T-helper 2 cell treated with Interferon-gamma antibody and Interleukin-4, amounts not matched to agents 100 ng/mL and 5 ng/mL, for 36 hours (primary cell): Measurements from ENCODE around the gene KRT8. TPM values are rescaled to one million over a fixed set of nuclear protein-coding genes. Genes with fewer than 3 reads are reported as not detected.
"Not testable (repeated sequence)": the region's sequence is repeated elsewhere in the genome, so short reads cannot be mapped to it uniquely, and the experiment has no call there.

ENCODE experiments used
- intact Hi-C: fragments of 100-400 bp; cut with micrococcal nuclease; formaldehyde crosslinking; loops from one replicate; pipeline ENCODE4 v1.15.1; 2023
- total RNA-seq: library from RNA; stranded (reverse); gene quantifications from 2 replicates; pipeline ENCODE4 v1.2.3, GENCODE V29; 2022

KRT8 gene
- 0.39 TPM in 1 of 2 replicates, not detected in the other for total RNA-seq

DNA sequence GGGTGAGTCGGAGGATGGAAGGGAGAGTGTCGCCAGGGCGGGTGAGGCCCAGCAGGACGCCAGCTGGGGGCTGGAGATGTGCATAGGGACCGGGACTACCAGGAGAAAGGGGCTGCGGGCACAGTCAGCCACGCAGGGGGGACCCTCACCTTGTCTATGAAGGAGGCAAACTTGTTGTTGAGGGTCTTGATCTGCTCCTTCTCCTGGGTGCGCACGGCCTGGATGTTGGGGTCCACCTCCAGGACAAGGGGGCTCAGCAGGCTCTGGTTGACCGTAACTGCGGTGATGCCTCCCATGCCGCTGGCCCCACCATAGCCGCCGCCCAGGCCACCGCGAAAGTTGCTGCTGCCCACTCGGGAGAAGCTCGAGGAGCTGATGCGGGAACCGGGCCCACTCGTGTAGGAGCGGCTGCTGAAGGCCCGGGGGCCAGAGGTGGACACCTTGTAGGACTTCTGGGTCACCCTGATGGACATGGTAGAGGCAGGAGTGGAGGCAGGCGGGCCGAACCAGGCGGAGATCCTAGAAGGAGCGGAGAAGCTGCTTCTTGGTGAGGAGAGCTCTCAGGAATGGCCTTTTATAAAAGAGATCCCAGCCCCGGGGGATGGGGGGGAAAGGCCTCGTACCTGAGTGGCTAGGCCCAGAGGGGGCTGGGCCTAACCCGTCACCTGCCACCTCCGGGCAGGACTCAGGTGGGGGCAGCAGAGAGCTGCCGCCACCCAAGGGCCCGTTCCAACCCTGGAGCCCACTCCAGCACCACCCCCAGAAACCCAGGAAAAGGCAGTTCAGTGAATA is at the start of gene KRT8:
Gene KRT8, minus strand, starts transcription at position 568 of the 792 bp plus-strand sequence. Its CDS starts 95 bp downstream, at position 473.
- intact Hi-C loops: not testable (repeated sequence)

DNA sequence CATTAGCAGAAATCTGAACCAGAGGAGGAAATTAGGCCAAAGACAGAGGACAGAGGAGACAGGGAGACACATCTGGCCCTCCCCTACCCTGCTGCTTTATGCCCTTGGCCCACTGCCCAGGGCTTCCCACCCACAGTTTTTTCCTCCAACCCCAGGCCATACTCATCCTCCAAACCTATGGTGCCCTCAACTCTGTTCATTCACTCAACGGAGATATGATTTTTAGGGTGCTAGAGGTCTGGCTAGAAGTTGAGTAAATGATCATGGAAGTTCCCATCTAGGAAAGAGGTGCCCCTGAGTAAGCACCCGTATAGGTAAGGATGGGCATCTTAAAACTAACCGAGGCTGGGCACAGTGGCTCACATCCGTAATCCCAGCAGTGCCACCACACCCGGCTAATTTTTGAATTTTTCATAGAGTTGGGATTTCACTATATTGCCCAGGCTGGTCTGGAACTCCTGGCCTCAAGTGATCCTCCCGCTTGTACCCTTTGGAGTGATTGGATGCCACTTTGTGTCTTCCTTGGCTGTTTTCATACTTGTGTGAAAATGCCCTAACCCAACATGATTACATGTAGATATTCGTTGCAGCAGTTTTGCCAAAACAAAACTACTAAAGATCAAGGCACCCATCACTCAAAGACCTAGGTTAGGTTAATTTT is 48.4 kb upstream of the KRT8 start:
- intact Hi-C loops: no loop called here

- intact Hi-C loops: no loop called here
Measured at GRCh38 chr12:52952076-52952801, 47.4 kb upstream of the KRT8 start.

- intact Hi-C loops: no loop called here
Measured at GRCh38 chr12:52951640-52952039, 46.8 kb upstream of the KRT8 start.

- intact Hi-C loops: no loop called here
Measured at GRCh38 chr12:52951126-52951525, 46.2 kb upstream of the KRT8 start.

- intact Hi-C loops: no loop called here
Measured at GRCh38 chr12:52950553-52950952, 45.7 kb upstream of the KRT8 start.

- intact Hi-C loops: no loop called here
Measured at GRCh38 chr12:52949413-52950331, 44.8 kb upstream of the KRT8 start.

DNA sequence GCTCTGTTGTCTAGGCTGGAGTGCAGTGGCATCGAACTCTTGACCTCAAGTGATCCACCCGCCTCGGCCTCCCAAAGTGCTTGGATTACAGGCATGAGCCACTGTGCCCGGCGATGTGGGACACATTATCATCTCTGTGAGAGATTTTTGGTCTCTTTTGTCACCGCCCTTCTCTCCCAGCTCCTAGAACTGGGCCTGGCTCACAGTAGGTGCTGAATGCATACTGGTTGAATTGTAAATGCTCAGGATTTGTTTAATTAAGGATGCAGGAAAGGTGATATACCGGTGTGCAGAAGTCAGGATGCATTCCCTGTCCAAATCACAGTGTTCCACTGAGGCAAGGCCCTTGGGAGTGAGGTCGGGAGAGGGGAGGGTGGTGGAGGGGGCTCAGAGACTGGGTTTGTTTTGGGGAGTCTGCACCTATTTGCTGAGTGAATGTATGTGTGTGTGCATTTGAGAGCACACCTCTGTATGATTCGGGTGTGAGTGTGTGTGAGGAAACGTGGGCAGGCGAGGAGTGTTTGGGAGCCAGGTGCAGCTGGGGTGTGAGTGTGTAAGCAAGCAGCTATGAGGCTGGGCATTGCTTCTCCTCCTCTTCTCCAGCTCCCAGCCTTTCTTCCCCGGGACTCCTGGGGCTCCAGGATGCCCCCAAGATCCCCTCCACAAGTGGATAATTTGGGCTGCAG is 43.0 kb upstream of the KRT8 start:
- intact Hi-C loops: no loop called here

- intact Hi-C loops: no loop called here
Measured at GRCh38 chr12:52946797-52947547, 42.1 kb upstream of the KRT8 start.

- intact Hi-C loops: no loop called here
Measured at GRCh38 chr12:52946334-52946733, 41.5 kb upstream of the KRT8 start.

- intact Hi-C loops: no loop called here
Measured at GRCh38 chr12:52945389-52946232, 40.7 kb upstream of the KRT8 start.

DNA sequence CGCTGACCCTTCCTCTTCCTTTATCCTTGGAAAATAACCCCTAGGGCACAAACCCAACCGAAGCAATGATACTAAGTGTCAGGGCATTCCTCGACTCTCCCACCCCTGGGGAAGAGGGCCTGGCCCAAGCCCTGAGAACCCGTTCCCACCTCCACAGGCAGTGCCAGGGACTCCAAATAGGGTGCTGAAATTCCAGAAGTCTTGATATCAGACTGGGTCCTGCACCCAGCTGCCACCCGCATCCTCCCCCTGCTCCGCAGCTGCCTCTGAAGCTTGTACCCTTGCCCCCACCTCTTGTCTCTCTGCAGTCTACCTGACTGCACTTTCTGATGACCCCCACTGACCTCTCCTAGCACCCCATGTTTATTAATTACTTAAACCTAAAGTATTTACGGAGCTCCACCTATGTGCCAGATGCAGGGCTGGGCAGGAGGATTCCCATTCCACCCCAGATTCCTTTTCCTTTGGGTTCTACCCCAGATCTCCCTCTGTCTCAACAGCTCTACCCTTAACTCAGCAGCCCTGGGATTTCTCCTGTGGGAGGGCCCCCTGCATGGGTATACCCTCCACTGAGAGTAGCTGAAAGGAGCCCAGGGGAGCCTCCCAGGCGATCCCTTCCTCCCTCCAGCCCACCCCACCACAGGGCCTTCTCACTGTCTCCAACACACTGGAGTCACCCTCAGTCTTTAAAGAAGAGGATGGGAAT is 40.0 kb upstream of the KRT8 start:
- intact Hi-C loops: no loop called here

- intact Hi-C loops: no loop called here
Measured at GRCh38 chr12:52942901-52943181, 38.0 kb upstream of the KRT8 start.

DNA sequence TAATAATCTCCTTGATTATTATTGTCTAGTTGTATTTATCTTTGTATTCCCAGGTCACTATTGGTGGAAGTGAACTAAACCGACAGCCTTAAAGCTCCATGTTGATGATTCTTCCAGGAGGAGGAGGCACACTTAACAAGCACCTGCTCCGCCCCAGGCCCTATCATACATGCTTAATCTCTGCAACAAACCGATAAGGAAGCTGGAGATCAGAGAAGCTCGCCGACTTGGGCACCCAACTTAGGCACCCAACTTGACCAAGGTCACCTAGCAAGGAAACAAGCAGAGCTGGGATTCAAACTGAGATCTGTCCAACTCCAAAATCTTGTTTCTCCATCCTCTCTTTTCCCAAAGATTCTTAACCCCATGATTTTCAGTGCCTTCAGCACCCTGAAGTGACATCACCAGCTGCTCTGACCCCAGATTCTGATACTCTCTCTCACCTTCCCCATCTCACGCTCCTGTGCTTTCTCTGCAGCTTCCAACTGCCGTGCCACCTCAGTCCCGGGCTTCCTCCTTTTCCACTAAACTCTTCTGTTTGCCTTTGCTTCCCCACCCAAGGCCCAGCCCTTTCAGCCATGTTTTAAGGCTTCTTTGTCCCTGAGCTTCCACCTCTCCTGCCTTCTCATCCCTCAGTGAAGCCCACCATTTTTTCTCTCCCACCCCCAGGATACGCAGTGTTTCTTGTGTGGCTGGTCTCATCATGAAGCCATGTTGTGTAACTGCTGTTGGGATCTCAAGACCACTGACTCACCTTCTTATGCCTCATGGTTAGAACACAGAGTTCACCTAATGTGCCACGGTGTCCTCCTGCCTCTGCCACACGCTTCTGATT is 37.4 kb upstream of the KRT8 start:
- intact Hi-C loops: no loop called here

GRCh38 chr12:52929538-52929937 is 24.7 kb upstream of the KRT8 start:
- intact Hi-C loops: no loop called here

DNA sequence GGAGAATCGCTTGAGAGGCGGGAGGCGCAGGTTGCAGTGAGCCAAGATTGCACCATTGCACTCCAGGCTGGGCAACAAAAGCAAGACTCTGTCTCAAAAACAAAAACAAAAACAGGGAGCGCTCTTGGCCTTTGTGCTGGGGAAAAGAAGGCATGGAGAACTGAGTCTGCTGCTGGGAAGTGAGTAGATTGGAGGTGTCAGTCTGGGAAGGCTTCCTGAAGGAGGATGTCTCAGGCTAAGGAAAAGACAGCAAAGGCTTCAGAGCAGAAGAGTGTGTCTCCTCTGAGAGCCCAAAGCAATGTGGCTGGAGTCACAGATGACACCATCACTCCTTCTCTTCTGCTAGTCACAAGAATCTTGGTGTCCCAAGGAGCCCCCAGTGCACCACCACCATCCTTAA is 23.1 kb upstream of the KRT8 start:
- intact Hi-C loops: no loop called here

DNA sequence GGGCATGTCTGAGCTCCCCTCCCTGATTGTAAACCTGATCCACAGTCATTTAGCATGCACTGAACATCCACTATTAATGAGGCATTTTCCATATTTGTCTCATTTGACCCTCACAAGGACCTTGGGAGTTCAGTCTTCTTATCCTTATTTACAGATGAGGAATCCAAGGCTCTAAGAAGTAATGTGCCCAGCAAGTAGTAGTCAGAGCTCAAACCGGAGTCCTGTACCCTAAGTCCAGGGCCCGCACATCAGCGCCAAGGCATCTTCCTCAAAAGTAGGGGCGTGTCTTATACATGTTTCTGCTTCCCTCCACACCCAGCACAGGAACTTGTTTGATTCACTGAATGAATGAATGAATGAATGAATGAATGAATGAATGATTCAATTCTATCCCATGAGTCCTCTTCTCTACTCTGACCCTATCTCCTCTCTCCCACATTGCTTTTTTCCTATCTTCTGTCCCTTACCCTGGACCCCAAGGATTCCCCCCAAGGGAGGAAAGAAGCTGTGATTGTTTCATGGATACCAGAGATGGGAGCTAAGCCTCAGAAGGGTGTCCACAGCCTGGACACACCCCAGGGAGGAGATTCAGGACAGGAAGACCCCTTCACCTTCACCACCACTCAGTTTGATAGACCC is 21.8 kb upstream of the KRT8 start:
- intact Hi-C loops: no loop called here
